Measurements from ENCODE around the gene HGS. TPM values are rescaled to one million over a fixed set of nuclear protein-coding genes. Genes with fewer than 3 reads are reported as not detected.
A peak's percentile ranks its signal among the peaks of the same experiment; 100 is the strongest.

HGS gene
- total RNA-seq, 1 donor from 2014 or later: 215 TPM

DNA sequence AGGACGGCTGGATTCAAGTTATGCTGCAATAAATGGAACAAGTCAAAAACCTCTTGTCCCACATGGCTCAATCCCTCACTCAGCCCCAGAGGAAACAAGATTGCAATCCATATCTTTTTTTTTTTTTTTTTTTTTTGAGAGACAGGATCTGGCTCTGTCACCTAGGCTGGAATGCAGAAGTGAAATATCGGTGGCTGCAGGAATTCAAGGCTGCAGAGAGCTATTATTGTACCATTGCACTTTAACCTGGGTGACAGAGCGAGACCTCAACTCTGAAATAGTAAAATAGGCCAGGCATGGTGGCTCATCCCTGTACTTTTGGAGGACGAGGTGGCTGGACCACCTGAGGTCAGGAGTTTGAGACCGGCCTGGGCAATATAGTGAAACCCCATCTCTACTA is 24.8 kb upstream of the HGS start:
- Histone ChIP-seq H3K36me3 (ENCODE audit: control insufficient read depth, insufficient read depth, low read length) (no peaks in the 10 kb centered on the region), H3K4me3 (ENCODE audit: low read depth, low read length) (no peak overlapping the region)
- TF ChIP-seq, protein P1, sequence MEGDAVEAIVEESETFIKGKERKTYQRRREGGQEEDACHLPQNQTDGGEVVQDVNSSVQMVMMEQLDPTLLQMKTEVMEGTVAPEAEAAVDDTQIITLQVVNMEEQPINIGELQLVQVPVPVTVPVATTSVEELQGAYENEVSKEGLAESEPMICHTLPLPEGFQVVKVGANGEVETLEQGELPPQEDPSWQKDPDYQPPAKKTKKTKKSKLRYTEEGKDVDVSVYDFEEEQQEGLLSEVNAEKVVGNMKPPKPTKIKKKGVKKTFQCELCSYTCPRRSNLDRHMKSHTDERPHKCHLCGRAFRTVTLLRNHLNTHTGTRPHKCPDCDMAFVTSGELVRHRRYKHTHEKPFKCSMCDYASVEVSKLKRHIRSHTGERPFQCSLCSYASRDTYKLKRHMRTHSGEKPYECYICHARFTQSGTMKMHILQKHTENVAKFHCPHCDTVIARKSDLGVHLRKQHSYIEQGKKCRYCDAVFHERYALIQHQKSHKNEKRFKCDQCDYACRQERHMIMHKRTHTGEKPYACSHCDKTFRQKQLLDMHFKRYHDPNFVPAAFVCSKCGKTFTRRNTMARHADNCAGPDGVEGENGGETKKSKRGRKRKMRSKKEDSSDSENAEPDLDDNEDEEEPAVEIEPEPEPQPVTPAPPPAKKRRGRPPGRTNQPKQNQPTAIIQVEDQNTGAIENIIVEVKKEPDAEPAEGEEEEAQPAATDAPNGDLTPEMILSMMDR (IDR thresholded peaks at IDR 0.05; ENCODE audit: insufficient read depth, low read length, poor library complexity, severe bottlenecking): no peak

DNA sequence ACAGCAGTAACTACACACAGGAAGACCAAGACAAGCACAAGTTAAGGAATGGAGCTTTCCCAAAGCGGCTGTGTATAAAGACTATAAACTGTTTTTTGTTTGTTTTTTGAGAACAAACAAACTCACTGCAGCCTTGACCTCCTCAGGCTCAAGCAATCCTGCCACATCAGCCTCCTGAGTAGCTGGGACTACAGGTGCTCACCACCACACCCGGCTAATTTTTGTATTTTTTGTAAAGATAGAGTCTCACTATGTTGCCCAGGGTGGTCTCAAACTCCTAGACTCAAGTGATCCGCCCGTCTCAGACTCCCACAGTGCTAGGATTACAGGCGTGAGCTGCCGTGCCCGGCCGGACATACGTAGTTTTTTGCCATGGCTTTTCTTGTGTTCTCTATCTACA is 23.4 kb upstream of the HGS start:
- no peak for DNase-seq (ENCODE audit: low read depth)
- no peaks in the 10 kb centered on the region for H3K36me3 ChIP-seq (ENCODE audit: control insufficient read depth, insufficient read depth, low read length)
- no peaks in the 10 kb centered on the region for H3K27me3 ChIP-seq (ENCODE audit: control insufficient read depth, insufficient read depth, low read length)
- H3K4me3 ChIP-seq (ENCODE audit: low read depth, low read length): no peak overlapping the region
- TF ChIP-seq, protein P1 (IDR thresholded peaks at IDR 0.05; ENCODE audit: insufficient read depth, low read length, poor library complexity, severe bottlenecking): no peak

More for the DNA sequence above, 24.8 kb upstream of the HGS start:
- DNase-seq (ENCODE audit: low read depth): no peak
- H3K27me3 ChIP-seq (ENCODE audit: control insufficient read depth, insufficient read depth, low read length): no peaks in the 10 kb centered on the region

DNA sequence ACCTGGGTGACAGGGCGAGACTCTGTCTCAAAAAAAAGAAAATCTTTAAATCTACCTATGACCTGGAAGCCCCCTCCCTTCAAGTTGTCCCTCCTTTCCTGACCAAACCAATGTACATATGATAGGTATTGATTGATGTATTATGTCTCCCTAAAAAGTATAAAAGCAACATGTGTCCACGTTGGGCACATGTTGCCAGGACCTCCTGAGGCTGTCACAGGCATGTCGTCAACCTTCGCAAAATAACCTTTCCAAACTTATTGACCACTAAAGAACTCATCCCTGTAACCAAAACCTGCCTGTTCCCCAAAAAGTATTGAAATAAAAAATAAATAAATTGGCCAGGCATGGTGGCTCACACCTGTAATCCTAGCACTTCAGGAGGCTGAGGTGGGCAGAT is 21.8 kb upstream of the HGS start:
- Histone ChIP-seq H3K27me3 (ENCODE audit: control insufficient read depth, insufficient read depth, low read length) (no peaks in the 10 kb centered on the region), H3K36me3 (ENCODE audit: control insufficient read depth, insufficient read depth, low read length) (no peaks in the 10 kb centered on the region), H3K4me3 (ENCODE audit: low read depth, low read length) (no peak overlapping the region)
- DNase-seq (ENCODE audit: low read depth): no peak
- TF ChIP-seq, protein P1 (IDR thresholded peaks at IDR 0.05; ENCODE audit: insufficient read depth, low read length, poor library complexity, severe bottlenecking): no peak

DNA sequence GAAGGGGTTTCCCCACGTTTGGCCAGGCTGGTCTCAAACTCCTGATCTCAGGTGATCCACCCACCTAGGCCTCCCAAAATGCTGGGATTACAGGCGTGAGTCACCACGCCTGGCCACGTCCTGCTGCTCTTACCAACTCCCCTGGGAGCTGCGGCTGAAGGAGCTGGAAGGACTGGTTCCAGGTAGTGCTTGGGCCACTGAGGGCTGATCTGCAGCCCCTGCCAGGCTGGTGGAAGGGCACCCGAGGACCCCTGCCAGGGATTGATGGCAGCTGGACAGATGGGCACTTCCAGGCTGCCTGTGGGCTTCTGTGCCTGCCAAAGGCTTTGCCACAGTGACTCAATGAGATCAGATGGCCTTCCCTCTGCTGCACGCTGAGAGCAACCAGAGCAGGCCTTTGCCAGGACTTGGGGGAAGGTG is 19.8 kb upstream of the HGS start:
- Histone ChIP-seq H3K36me3 (ENCODE audit: control insufficient read depth, insufficient read depth, low read length) (no peaks in the 10 kb centered on the region), H3K27me3 (ENCODE audit: control insufficient read depth, insufficient read depth, low read length) (no peaks in the 10 kb centered on the region), H3K4me3 (ENCODE audit: low read depth, low read length) (no peak overlapping the region)
- DNase-seq (ENCODE audit: low read depth): no peak
- TF ChIP-seq, protein P1 (IDR thresholded peaks at IDR 0.05; ENCODE audit: insufficient read depth, low read length, poor library complexity, severe bottlenecking): no peak

DNA sequence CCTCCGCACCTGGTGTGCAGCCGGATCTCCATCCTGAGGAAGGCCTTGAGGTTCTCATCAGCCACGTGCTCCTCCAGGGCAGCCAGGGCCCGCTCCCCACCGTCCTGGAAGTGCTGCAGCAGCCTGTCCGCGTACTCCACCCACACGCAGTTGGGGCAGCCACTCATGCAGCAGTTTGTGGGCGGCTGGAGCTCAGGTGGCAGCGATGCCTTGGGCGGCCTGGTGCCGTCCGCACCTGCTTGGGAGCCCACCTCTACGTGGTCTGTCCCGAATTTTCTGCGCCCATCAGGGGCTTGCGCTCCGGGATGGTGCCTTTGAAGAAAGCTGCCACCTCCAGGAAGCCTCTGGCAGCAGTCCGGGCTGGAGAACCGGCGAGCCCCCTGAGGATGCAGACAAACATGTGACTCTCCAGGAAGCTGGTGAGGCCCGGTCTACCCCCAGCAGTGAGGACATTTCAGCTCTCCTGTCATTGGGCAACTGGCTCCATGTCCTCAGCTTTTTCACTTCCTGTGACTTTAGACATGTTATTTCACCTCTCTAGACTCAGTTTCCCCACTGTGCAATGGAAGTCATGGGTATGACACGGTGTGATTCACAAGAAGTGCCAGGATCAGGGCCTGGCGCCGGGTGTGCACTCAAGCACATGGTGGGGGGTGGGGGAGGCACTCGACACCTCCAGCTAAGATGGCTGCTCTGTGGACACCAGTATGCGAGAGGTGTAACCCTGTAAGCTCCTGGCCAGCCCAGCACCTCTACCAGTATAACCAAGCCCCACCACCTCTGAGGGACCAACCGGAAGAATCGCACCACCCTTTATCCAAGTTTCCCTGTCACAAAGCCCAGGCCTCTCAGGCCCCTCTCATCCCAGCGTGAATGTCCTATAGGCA is 18.4 kb upstream of the HGS start:
- Histone ChIP-seq H3K36me3 (ENCODE audit: control insufficient read depth, insufficient read depth, low read length) (peaks cover 3% of the 10 kb centered on the region), H3K4me3 (ENCODE audit: low read depth, low read length) (peak overlapping the region; percentile 80), H3K27me3 (ENCODE audit: control insufficient read depth, insufficient read depth, low read length) (no peaks in the 10 kb centered on the region)
- TF ChIP-seq, protein P1 (IDR thresholded peaks at IDR 0.05; ENCODE audit: insufficient read depth, low read length, poor library complexity, severe bottlenecking): no peak
- no peak for DNase-seq (ENCODE audit: low read depth)

DNA sequence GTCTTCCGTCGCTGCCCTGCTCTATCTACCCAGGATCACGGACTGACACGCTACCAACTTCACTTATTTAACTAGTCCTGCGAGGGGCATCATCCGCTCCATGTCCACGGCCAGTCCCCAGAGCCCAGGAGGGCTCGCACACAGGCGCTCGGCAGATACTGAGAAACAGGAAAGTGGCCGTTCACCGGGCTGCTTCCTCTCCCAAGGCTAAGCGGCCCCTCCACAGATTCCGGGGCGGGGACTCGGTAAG is 17.8 kb upstream of the HGS start:
- TF ChIP-seq, protein P1 (IDR thresholded peaks at IDR 0.05; ENCODE audit: insufficient read depth, low read length, poor library complexity, severe bottlenecking): no peak
- Histone ChIP-seq H3K4me3 (ENCODE audit: low read depth, low read length) (peak overlapping the region; percentile 80), H3K36me3 (ENCODE audit: control insufficient read depth, insufficient read depth, low read length) (peaks cover 3% of the 10 kb centered on the region), H3K27me3 (ENCODE audit: control insufficient read depth, insufficient read depth, low read length) (no peaks in the 10 kb centered on the region)
- no peak for DNase-seq (ENCODE audit: low read depth)

Measured in kidney epithelial cell (primary cell).